CD4-positive, alpha-beta T cell treated with Interleukin-6 for 4 hours (primary cell): Measurements from ENCODE around the gene SSRP1.
"Not testable (repeated sequence)": the region's sequence is repeated elsewhere in the genome, so short reads cannot be mapped to it uniquely, and the experiment has no call there.

Experiments used
- DNase-seq: peaks from one replicate; pipeline ENCODE4 v3.0.0-alpha.2; 2020; ENCODE audit warnings: mixed read lengths

SSRP1 gene, protein sequence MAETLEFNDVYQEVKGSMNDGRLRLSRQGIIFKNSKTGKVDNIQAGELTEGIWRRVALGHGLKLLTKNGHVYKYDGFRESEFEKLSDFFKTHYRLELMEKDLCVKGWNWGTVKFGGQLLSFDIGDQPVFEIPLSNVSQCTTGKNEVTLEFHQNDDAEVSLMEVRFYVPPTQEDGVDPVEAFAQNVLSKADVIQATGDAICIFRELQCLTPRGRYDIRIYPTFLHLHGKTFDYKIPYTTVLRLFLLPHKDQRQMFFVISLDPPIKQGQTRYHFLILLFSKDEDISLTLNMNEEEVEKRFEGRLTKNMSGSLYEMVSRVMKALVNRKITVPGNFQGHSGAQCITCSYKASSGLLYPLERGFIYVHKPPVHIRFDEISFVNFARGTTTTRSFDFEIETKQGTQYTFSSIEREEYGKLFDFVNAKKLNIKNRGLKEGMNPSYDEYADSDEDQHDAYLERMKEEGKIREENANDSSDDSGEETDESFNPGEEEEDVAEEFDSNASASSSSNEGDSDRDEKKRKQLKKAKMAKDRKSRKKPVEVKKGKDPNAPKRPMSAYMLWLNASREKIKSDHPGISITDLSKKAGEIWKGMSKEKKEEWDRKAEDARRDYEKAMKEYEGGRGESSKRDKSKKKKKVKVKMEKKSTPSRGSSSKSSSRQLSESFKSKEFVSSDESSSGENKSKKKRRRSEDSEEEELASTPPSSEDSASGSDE

DNA sequence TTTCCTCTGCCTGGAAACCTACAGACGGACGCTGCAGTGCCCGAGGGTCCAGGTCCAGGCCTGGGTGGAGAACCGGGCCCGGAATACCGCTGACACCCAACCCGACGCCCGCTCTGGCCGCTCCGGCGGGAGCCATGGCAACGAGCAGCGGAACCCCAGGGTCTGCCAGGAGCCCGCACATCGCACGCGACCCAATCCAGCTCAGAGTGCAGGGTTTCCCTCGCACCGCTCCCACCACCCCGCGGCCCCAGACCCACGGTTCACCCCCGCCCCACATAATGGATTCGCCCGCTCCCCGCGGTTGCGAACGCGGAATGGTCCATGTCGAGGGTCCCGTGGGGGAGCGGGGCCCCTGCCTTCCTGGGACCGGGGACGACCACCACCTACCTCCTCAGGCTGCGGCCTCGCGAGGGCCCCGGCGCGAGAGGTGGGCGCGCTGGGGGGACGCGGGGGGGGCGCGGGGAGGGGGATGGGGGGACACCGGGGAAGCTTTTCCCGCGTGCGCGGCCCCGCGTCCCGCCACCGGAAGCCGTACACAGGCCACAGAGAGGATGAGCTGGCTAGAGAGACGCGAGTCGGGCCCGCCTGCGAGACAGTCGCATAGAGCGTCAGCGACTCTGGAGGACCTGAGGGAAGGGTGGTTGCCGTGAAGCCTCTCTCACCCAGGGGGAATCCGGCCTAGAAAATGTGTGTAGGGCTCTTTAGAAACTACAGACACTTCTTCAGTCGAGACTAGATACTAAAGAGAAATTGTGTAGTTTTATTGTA lies at the start of gene SSRP1:
SSRP1 (minus strand) TSS at position 550 of the 768 bp plus-strand sequence. CDS start 771 bp downstream, outside the sequence.
- DNase-seq = peak; percentile 89

DNA sequence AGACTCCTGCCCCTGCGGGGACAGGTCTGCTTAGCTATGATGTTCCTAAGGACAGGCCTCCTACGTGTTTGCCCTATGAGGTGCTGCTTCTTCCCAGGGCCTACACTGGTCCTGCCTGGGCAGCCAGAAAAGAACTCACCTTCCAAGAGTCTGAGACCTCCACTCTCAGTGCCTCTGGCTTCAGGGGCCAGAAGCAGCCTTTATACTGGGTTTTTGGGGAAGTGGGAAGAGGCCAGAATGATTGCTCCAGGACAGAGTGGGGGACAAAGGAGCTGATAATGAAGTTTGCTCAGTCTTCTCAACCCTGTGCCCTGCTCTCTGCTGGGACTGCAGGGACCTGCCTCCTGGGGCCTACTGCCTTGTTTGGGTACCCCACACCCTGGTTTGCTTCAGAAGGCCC lies 45.3 kb upstream of the SSRP1 start, which contains the start of gene PRG3:
PRG3 (minus strand) TSS at position 176 of the 400 bp plus-strand sequence. CDS start 442 bp downstream, outside the sequence.
- no peak for DNase-seq

DNA sequence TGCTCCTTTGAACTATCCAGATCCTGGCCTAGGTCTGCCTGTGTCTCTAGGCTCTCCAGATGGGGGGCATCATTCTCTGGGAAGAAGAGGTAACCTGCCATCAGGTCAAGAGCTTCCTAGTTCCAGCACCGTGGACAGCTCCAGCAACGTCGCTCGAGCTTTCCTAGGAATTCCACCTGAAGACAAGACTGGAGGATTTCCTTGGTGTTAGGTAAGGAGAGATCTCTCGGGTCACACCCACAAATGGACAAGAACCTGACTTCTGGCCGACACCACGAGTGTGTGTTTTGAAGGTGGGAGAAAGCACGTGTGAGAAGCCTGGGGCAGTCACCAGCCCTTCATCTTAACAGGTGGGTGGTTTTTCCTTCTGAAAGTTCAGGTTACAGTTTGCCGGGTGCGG lies 44.0 kb upstream of the SSRP1 start:
- DNase-seq = no peak

DNA sequence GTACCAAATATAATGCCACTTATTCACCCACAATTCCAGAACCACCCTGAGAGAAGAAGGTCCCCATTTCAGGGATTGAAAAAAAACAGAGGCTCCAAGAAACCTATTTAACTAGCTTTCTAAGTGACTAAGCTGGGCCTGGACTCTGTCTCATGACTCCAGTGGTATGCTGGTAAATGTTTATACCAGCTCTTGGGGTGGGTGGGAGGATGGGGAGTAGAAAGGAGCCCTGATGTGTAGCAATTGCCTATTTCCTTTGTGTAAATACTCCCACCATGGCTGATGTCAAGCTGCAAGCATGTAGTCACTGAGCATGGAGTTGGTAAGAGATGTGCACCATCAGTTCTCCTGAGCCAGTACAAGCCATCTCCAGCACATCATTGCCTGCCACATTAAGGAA lies 42.5 kb upstream of the SSRP1 start:
- DNase-seq = no peak

DNA sequence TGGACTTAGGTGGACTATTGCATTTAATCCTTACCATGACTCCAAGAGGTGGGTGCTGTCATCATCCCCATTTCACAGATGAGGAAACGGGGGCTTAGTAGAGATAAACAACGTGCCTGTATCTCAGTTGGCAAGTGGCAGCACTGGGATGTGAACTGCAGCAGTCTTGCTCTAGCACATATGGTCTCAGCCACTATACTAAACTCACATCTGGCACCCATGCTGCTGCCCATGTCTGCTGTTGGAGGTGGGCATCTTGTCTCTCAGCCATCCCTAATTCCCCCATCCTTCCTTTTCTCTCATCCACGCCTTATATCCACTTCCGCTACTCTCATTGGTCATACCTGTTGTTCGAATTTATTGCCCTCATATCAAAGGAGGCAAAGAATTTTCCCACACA lies 41.4 kb upstream of the SSRP1 start:
- no peak for DNase-seq

DNA sequence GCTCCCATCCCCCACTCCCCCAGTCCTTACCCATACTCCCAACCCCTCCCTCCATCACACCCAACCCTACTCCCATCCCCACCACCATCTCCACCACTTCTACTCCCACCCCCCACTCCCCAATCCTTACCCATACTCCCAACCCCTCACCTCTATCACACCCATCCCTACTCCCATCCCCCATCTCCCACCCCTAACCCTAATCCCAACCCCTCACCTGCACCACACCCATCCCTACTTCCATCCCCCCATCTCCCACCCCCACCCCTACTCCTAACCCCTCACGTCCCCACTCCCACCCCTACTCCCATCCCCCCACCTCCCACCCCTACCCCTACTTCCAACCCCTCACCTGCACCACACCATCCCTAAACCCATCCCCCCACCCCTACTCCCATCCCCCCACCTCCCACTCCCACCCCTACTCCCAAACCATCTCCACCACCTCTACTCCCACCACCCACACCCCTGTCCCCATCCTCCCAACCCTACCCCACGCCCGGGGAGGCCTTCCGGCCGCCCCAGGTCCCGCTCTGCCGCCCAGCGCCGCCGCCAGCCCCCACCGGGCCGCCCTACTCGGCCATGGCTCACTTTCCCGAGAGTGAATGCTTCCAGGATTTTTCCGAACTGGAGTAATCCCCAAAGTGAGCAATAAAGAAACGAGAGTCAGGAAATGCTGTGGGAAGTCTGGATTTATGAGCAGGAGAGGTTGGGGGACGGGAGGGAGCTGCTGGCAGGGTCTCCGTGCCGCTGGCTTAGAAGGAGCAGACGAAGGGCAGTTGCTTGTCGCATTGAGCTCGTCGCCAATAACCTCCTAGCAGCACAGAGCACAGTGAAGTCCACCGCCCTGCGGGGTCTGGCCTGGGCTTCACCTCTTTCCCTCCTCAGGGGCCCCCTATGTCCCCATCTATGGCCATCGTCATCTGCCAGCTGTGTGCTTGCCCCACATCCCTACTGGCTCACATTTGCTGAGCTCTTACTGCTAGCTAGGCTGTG lies 40.7 kb upstream of the SSRP1 start:
- DNase-seq = no peak

DNA sequence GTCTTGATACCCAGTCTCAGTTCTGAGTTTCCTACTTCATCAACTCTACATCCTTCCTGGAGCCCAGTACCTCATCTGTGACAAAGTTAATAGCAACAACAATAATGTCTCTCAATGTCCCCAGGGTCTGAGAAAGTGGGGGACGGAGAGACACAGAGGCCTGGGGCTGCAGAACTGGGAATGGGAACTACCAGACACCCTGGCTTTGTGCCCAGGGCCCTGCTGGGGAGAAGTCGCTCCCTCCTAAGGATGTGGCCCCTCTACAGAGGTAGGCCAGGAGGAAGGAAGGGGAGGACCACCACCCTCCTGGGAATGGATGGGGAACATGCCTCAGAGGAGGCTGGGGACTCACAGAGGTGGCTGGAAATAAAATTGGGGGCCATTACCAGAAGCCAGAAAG lies 39.8 kb upstream of the SSRP1 start:
- no peak for DNase-seq

DNA sequence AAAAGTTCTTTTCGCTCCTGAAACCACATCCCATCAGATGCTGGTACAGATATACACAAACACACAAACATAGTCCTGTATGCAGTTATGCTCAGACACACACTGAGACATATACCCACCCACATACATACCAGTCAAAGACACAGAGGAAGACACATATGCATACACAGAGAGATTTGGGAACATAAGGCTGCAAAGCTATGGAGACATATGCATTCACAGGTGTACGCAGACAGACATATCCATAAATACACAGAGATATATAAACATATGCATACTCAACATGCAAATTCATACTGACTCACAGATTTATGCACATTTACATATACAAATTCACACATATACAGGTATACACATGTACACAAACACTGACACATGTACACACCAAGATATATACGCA lies 39.3 kb upstream of the SSRP1 start:
- no peak for DNase-seq

DNA sequence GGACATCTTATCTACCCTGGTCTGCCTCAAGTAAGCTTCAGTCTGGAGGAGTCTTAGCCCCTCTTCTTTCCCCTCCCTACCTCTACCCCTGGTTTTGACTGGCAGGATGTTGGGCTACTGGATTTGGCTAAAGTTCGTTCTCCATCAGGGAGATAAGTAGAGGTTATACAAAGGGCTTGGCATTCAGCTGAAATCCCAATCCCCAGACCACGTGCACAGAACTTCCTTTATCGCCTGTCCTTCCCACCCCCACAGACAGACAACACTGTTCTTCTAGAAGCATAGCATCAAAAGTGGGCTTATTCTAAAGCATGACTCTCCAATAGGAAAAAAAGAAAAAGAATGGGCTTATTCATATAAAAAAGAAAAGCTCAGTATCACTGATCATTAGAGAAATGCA lies 37.5 kb upstream of the SSRP1 start:
- no peak for DNase-seq

DNA sequence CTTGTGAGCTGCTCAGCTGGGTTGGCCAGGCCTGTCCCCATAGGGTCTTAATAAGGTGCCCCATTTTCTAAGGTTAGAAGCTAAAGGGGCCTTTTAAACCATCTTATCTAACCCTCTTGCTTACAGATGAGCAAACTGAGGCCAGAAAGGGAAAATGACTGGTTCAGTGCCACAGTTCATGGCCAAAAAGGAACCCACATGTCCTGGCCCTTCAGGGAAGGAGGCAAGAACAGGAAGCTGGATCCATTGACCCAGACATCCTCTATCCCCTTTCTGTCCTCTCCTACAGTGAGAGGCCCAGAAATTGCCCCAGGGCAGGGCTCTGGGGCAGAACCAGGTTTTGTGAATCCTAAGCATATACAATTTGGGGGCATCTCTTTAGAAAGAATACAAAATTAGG lies 35.2 kb upstream of the SSRP1 start:
- DNase-seq = no peak

DNA sequence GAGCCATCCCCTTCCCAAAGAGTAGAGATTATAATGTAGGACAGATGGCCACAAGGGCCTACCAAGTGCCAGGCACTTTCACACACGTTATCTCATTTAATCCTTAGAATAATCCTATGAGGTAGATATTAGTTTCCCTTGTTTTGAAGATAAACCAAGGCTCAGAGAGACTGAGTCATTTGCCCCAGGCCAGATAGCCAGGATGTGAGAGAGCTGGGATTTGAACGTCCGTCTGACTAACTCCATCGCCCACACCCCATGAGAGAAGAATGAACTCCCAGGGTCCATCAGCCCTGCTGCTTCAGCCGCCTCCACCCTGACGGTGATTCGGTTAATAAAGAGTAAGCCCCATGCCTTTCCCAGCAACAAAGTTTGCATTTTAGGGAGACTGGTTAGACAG lies 34.6 kb upstream of the SSRP1 start:
- no peak for DNase-seq

DNA sequence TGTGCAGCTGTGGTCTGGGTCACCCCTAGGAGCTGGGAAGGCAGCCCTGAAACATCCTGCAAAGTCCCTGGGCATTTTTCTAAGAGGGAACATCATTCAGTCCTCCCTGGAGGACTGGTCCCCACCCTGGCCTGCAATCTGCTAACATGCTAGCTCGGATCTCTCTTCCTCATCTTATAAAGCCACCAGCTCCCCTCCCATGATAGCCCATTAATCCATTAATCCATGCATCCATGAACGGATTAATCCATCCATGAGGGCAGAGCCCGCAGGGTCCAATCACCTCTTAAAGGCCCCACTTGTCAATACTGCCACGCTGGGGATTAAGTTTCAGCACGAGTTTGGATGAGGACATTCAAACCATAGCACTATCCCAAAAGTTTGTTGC lies 33.1 kb upstream of the SSRP1 start:
- no peak for DNase-seq

DNA sequence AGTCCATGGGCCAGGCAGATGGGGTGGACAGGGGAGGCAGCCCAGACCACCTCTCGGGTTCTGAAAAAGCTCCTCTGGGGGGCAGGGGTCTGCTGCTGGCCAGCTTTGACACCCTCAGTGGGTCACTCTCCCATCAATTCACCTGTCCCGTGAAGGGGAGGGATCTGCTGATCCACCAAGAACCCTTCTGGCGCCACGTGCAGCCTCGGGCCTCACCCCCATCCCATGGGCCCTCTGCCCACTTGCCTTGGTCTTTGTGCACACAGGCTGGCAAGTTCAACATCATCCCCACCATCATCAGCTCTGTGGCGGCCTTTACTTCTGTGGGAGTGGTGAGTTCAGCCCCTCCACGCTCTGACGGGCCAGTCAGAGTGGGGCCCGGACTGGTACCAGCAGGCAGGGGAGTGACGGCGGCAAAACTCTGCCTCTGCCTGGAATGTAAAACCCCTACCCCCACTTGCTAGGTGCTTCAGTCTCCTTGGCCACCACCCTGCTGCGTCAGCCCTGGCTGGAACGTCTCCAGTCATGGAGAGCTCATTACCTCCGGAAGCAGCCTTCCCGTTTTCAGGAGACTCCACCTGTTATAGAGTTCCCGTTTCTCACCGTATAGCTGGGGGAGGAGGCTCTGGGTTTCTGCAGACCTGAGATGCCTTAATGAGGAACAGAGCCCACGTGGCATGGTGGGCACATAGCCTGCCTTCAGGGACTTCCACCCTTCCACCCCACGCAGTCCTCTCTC lies 32.6 kb upstream of the SSRP1 start:
- DNase-seq = no peak

DNA sequence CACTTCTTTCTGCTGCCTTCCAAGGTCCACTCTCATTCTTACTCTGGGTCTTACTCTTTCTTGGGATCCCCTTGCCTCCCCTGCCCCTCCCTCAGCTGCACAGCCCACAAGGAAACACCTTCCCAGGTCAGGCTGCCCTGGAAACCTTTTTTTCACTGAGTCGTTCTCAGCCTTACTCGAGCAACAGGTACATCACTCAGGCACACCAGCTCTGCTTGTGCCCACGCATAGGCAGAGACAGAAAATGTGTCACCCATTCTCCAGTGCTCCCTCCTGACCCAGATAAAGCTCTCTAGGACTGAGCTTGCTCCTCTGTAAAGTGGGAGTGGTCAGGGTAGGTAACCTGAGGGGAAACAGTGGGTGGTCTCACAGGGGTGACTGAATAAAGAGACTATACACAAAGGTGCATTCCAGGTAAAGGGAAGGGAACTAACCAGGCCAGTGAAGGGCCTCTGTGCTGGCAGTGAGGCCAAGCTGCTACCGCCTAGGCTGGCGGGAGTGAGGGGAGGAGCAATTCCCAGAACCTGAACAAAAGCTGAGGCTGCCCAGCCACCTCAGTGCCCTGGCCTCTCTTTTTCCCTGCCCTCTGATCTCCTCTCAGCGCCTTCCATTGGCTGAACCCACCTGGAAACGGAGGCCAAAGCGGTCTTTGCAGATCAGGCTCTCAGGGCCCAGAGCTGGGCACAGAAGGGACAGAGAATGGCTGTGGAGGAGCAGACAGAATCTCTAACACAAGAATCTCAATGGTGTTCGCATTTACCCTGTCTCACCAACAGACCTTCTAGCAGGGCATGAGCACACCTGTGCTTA lies 29.4 kb upstream of the SSRP1 start:
- no peak for DNase-seq

DNA sequence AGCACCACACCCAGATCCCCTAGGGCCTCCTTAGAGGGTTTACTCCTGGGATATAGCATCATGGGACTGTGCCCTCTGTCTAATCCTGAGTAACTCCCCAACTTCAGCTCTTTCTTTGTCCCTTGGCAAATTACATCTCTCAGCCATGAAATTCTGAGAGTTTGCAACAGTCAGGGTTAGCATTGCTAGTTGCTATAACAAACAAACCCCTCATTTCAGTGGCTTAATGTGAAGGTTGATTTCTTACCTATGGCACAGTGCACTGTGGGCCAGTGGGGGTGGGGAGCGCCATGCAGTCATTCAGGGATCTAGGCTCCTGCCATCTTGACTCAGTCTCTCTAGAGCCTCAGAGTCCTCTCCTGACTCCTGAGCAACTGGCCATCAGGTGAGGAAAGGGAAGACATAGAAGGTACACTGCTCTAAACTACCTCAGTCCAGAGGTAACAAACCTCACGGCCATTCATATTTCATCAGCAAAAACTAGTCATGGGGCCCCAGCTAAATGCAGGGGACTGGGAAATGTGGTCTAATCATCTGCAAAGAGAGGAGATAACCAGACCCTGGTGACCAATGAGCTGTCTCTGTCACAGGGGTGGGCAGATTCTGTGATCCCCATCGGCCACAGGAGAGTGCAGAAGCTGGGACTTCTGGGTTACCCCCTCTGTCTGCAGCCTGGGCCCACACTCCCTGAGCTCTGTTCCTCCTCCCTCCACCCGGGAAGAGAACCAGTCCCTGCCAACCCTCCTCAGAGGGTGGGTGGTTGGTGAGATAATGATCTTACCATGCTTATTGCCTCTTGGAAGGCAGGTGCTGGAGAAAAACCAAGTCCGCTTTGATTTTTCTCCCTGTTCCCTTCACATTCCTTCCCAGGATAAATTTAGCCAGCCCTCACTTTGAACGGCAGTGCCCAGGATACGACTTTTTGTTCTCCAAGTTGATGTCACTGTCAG lies 27.7 kb upstream of the SSRP1 start:
- DNase-seq = no peak

DNA sequence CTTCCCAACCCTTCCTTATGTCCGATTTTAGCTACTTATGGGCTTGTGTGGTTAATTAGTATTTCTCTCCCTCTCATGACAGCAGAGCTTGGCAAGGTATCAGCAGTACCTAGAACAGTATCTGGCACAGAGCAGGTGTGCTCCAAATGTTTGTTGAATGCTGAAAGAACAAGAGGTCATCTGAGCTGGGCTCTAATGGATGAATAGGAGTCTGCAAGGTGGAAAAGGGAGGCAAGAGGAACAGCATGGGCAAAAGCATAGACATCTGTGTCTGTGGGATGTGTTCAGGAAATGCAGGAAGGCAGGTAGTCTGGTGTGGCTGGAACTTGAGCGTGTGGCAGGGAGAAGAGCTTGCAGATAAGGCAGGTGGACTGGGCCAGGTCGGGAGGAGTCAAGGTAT lies 26.2 kb upstream of the SSRP1 start:
- DNase-seq = no peak

DNA sequence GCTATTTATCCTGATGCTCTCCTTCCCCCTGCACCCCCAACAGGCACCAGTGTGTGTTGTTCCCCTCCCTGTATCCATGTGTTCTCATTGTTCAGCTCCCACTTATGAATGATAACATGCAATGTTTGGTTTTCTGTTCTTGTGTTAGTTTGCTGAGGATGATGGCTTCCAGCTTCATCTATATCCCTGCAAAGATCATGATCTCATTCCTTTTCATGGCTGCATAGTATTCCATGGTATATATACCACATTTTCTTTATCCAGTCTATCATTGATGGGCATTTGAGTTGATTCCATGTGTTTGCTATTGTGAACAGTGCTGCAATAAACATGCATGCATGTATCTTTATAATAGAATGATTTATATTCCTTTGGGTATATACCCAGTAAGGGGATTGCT lies 25.7 kb upstream of the SSRP1 start:
- DNase-seq = not testable (repeated sequence)

DNA sequence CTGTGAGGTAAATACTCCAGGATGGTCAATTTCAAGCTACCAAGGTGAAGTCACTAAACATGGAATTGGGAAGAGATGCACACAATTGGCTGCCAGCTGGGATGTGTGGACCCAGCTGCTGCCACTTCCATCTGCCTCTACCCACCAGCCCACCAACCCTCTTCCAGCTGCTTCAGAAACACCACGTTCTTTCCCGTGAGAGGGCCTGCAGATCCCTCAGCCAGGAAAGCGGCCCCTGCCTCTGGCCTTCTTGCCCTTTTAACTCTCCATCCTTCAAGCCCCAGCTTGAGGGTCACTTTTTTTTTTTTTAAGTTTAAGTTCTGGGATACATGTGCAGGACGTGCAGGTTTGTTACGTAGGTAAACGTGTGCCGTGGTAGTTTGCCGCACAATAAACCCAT lies 25.3 kb upstream of the SSRP1 start:
- DNase-seq = no peak

DNA sequence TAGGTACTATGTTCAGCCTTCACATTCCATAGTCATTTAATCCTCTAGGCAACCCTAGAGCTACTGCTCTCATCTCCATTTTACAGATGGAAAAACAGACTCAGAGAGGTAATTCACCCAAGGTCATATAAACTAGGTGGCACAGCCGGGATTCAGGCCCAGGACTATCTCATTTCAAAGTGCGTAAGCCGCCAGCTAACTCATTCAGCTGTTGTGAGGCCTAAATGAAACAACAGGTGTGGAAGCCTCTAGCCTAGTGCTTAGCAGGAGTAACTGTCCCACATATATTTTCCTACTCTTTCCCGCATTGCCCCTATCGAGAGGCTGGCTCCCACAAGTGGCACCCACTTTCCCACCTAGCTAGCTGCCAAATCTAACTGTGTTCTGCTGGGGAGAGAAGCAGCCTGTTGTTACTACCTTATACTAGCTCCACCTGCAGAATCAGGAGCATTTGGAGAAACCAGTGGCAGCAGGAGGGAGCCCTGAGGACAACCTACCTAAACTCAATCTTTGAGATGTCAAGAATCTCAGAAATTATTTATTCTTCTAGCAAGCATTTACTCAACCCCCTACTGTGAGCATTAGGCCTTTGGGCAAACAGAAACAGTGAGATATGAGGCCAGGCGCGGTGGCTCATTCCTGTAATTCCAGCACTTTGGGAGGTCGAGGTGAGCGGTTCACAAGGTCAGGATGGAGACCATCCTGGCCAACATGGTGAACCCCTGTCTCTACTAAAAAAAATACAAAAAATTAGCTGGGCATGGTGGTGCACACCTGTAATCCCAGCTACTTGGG lies 24.4 kb upstream of the SSRP1 start:
- no peak for DNase-seq
